GM04503 (cell line): ENCODE data around the gene POR.
"Not testable (repeated sequence)": the region's sequence is repeated elsewhere in the genome, so short reads cannot be mapped to it uniquely, and the experiment has no call there.

Source experiments
- DNase-seq: peaks from one replicate; pipeline ENCODE4 v3.0.0-alpha.2; 2012; ENCODE audit warnings: low read depth

The POR gene

DNA sequence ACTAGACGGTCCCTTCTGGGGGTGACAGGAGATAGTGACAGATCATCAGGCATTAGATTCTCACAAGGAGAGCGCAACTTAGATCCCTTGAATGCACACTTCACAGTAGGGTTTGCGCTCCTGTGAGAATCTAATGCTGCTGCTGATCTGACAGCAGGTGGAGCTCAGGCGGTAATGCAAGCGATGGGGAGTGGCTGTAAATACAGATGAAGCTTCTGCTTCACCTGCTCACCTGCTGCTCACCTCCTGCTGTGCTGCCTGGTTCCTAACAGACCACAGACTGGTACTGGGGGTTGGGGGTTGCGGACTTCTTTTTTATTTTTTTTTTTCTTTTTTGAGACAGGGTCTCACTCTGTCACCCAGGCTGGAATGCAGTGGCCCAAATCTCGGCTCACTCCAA, 114.7 kb downstream of the POR start:
- not testable (repeated sequence) for DNase-seq

DNA sequence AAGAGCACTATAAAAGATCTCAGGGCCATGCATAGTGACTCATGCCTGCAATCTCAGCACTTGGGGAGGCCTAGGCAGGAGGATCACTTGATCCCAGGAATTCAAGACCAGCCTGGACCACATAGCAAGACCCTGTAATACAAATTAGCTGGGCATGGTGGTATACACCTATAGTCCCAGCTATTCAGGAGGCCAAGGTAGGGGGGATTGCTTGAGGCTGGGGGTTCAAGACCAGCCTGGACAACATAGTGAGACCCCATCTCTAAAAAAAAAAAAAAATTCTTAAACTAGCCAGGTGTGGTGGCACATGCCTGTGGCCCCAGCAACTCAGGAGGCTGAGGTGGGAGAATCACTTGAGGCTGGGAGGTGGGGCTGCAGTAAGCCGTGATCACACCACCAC, 117.0 kb downstream of the POR start:
- no peak for DNase-seq
